Epidermal melanocyte (primary cell): ENCODE results near the gene TIMP2.
A peak's percentile ranks its signal among the peaks of the same experiment; 100 is the strongest.
"Not testable (repeated sequence)": the region's sequence is repeated elsewhere in the genome, so short reads cannot be mapped to it uniquely, and the experiment has no call there.

Source experiments
- DNase-seq: peaks from one replicate; pipeline ENCODE4 v3.0.0; 2011; ENCODE audit warnings: low spot score; ENCODE audit not compliant: insufficient read length

Gene TIMP2

DNA sequence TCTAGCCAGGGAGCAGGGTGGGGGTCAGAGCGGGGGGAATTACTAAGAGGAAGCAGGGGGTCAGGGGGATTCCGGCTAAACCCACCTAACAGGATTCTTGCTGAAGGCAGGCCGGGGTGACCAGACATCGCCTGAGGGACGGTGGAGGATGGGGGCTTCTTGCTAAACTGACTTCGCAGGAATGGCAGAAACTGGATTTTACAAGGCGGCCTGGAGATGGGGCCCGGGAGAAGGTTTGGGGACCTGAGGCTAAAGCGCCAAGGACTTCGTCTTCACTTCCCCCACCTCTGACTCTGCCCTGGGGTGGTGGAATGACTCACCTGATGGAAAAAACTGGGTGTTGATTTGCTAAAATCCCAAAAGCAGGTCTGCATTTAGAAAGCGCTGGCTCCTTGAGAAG, 31.1 kb upstream of the TIMP2 start:
- no peak for DNase-seq

DNA sequence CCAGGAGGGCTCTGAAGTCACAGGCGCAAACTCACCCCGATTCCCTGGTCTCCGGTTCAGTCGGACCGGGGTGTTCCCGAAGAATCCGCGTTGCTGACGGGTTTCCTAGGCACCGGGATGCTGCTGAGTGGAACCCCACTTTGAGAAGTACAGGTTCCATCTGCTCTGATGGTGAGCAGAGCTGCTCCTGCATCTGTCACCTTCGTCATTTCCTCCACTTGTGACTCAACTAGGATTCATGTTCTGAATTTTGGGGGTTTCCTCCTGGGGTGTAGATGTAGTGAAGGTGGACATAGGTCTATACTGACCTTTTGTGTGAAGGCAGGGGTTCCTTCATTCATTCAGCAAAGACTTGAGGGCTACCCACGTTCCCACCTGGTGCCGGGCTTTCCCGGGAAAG, 29.5 kb upstream of the TIMP2 start:
- DNase-seq: no peak

DNA sequence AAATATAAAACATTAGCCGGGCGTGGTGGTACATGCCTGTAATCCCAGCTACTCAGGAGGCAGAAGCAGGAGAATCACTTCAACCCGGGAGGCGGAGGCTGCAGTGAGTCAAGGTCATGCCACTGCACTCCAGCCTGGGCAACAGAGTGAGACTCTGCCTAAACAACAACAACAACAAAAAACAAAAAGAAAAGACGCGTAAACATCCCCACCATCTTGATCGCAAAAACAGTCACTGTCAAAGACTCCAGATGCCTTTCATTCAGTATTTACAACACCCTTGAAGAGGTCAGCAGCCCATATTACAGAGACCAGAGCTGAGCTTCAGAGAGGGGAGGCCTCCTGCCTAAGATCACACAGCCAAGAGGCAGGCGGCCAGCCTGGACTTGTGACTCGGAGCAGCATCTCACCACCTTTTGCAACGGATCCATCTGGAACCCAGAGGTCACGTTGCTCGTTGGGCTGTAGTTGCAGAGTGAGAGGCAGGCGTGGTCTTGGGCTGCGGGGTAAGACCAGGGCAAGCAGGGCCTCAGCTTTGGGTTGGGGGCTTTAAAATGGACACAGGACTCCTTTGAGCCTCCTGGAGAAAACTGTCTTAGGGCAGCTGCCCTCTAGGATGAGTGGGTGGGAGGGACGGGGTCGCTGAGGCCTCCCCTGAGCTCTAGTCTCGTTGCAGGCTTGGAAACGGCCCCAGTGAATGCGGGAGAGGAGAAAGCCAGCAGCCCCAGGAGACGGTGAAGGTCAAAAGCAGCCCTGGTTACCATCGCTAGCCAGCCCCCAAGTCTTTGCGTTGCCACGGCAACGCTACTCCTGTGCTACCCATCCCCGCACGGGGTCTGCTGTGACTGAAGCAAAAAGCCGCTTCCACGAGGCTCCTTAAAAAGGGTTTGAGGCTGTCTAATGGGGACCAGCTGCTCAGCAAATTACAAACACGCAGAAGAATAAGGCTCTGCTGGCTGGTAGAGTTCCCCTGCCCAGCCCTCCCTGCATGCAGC, 28.5 kb upstream of the TIMP2 start:
- no peak for DNase-seq

DNA sequence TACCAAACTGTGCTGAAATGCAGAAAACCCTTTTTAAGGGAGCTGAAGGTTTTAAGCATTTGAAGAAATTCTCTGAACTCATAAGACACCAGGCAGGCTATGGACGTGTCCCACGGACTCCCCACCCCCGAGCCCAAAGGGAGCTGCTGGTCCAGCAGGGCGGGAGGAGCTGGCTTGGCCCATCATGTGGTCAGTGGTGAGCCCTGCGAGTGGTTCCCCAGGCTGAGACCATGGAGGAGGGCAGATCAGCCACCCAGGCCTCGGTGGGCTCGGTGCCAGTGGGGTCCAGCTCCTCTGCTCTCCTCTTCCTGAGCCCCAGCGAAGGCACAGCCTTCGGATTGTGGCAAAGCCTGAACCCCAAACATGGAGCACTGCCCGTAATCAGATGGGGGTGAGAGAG, 27.5 kb upstream of the TIMP2 start:
- DNase-seq: no peak

DNA sequence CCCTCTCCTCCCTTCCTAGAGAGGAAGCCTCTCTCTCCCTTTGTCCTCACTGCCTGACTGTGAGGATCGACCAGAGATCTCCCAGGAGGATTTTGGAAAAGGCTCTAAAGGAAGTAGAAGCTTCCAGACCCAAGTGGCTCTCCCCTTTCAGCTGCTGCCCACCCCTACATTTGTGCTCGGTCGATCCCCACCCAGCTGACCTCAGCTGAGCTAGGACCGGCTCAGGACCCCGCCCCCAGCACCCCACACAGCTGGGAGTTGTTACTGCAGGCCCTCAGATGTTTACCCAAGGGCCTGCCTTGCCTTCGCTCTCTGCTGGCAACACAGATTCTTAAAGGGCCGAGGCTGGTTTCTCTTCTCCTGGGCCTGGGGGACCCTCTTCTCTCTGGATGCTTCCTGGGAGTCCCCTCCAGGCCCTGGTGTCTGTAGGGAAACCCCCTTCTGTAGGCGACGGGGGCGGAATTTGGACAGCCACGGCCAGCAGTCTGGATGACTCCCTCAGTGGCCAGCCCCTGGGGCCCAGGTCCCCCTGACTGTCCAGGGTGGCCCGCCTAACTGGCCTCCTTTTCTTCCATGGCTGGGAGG, 26.9 kb upstream of the TIMP2 start:
- DNase-seq: no peak

DNA sequence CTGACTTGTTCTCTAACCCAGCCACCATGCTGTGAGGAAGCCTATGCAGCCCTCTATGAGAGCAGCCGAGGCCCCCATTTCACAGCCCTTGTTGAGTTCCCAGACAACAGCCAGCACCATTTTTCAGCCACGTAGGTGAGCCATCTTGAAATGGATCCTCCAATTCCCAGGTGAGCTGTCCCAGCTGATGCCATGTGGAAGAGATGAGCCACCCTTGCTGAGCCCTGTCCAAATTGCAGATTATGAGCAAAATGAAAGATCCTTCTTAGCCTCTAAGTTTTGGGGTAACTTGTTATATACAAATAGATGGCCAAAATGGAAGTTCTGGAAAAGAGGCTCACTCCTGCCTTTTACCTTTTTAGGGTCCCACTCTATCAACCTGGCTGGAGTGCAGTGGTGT, 25.7 kb upstream of the TIMP2 start:
- DNase-seq: no peak

DNA sequence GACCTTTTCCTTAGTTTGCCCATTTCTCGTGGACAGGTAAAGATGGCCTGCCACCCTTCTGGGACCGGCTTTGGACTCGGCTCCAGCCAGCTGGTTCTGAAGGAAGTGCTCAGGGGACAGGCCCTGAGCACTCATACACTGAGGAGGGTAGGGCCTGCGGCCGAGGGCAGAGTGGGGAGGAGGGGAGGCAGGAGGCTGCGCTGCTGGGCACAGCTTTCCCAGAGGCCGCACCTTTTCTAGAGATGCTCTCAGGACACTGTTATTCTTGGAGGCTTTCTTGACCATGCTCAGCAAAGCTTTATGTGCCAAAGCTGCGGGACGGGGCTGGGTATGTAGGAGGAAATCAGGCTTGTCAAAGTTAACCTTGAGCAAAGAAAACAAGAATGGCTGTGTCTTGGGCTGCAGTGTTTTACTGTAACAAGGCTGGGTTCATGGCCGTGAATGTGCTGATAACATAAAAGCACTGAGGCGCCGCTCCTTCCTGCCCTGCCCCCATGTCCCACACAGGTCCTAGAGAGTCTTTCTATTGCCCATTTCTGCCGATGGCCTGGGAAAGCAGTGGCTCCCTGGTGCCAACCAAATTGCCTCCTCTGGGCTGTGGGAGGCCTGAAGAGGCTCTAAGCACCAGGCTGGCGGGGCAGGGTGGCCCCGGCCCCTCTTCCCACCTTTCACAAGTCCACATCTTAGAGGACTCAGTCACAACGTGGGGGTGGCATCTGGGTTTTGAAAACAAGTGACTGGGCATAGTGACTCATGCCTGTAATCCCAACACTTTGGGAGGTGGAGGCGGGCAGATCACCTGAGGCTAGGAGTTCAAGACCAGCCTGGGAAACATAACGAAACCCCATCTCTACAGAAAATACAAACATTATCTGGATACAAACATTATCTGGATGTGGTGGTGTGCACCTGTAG, 22.3 kb upstream of the TIMP2 start:
- DNase-seq: no peak

DNA sequence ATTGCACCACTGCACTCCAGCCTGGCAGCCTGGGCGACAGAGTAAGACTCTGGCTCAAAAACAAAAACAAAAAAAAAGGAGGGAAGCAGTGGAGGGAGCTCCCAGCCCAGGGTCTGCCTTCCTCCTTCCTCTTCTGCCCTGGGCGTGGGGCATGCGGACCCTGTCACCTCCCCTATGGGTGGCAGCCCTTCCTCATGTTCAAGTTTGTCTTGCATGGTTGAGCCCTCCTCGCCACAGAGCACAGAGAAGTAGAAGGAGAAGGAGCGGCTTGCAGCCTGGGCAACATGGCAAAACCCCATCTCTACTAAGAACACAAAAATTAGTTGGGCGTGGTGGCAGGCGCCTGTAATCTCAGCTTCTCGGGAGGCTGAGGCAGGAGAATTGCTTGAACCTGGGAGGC, 21.4 kb upstream of the TIMP2 start:
- DNase-seq: no peak

DNA sequence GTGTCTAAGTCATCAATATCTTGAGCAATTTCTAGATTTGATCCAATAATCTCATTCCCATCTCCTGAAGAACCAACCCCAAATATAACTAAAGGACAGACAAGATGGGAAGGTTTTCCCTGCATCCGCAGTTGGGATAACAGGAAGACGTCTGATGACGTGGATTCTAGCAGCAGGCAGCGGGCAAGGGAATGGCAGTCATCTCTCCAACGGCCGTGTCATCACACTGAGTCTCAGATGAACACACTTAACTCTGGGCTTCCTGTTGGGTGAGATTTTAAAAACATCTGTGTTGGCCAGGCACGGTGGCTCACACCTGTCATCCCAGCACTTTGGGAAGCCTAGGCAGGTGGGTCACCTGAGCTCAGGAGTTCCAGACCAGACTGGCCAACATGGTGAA, 20.9 kb upstream of the TIMP2 start:
- DNase-seq: no peak

DNA sequence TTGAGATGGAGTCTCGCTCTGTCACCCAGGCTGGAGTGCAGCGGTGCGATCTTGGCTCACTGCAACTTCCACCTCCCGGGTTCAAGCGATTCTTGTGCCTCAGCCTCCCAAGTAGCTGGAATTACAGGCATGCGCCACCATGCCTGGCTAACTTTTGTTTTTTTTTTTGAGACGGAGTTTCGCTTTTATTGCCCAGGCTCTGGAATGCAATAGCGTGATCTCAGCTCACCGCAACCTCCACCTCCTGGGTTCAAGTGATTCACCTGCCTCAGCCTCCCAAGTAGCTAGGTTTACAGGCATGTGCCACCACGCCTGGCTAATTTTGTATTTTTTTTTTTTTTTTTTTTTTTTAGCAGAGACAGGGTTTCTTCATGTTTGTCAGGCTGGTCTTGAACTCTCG, 20.3 kb upstream of the TIMP2 start:
- DNase-seq: not testable (repeated sequence)

DNA sequence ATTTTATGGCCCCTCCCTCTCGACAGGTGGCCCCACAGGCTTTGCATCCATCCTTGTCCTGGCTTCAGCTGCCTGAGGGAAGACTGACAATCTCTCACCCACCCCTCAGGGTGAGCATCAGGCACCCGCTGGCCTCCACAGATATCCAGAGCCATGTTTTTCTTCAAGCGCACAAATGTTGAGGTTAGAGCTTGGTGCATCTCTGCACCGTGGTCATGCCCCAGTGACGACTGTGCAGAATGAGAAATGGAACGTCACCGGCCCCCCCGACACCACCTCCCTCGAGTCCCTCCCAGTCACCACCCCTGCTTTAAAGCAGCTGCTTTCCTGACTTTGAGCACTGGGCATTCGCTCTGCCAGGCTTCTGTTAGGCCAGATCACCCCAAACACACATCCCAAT, 19.8 kb upstream of the TIMP2 start:
- no peak for DNase-seq

DNA sequence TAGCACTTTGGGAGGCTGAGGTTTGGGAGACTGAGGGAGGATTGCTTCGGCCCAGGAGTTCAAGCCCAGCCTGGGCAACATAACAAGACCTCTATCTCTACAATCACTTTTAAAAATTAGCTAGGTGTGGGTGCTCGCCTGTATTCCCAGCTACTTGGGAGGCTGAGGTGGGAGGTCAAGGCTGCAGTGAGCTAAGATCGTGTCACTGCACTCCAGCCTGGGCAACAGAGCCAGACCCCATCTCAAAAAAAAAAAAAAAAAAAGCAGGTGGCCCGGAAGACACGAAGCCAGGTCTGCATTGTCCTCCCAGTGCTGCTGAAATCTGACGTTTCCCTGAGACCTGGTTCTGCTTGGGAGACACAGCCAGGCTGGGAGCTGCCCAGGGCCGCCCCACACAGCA, 18.8 kb upstream of the TIMP2 start:
- DNase-seq: no peak

DNA sequence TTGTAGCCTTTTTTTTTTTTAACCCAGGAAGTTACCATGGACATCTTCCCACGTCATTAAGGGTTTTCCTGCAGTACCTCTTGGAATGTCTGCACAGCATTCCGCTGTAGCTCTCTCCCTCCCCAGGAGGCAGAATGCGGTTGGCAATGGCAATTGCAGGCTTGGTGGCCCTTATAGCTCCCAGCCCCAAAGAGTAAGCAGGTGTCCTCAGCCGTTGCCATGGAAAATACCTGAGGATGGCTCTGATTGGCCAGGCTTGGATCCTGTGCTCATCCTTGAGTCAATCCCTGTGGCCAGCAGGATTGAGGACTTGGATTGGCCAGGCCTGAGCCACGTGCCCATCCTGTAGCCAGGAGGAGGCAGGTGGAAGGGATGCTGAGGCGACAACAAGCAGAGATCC, 15.5 kb upstream of the TIMP2 start:
- no peak for DNase-seq

DNA sequence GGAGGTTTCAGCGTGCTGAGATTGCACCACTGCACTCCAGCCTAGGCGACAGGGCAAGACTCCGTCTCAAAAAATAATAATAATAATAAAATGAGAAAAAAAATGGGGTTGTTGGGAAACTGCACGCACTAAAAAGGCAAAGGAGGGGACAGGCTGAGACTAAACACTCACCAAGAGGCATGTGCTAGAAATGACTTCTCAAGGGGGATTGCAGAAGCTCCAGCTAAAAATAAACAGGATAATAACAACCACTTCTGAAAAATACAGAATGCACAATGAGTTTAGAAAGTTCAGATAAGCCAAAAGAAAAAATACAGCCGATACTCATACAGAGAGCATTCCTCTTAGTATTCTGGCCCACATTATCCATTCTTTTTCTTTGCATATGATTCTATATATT, 15.1 kb upstream of the TIMP2 start:
- no peak for DNase-seq

DNA sequence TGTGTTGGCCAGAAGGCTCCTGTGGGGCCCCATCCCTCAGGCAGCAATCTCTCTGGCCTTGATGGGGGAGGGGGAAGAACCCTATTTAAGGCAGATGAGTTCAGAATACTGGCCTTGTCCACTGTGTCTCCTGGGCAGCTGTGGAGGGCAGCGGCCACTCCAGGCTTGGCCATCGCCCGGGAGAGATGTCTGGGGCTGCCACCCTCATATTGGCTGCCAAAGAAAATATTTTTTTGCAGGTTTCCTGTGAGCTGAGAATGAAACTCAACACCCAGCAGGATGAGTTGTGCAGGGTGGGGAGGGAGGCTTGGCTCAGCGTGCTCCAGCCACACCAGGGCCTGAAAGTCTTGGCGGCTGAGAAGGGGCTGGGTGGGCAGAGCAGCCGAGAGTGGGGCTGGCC, 14.4 kb upstream of the TIMP2 start:
- no peak for DNase-seq

DNA sequence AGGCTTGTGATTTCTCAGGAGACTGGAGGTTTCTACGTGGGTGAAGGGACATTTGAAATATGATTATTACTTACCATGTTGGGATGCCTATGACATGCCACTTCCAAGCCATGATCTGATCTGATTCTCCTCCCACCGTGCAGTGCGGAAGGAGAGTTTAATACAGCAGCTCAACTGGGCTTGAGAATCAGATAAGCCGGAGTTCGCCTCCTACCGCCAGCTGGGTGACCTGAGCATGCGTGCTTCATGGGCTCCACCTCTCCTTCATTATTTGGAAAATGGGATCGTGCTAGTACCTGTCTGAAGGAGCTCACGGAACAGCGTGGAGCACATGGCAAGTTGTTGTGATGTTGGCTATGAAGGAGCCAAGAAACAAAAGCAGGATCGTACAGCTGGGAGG, 12.4 kb upstream of the TIMP2 start:
- DNase-seq: no peak

DNA sequence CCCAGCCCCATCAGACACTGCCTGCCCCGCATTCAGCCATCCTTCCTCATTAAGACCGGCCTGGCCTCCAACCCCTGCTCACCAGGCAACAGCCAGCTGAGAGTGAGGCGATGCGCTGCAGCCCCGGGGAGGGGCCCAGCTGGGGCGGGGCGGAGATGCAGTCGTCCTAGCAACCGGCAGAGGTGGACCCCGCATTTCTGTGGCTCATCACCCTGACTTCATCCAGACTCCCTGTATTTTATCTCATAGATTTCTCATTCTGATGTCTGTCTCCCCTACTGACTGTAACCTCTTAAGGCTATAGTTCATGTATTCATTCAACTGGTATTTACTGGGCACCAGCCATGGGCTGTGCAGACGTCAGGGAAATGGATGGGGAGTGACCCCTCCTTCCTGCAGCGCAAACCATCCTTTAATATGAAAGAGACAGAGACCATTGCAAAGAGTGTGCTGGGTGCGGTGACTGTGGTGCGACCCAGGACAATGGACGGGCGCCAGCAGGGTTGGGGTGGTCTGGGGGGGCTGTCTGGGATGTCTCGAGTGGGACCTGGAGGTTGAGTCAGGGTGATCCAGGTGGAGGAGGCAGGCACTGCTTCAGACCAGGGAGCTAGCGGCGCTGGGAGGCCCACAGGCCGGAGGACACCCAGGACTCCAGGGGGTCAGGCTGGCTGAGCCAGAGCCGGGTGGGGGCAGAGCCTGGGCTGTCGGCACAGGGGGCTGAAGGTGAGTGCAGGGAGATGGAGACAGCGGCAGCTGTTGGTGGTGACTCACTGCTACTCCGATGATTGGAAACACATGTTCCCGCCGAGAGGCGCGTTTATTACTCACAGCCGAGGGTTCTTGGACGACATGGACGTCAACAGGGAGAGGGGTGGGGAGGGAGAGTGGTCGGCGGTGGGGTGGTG, 10.5 kb upstream of the TIMP2 start:
- peak; percentile 48 for DNase-seq

DNA sequence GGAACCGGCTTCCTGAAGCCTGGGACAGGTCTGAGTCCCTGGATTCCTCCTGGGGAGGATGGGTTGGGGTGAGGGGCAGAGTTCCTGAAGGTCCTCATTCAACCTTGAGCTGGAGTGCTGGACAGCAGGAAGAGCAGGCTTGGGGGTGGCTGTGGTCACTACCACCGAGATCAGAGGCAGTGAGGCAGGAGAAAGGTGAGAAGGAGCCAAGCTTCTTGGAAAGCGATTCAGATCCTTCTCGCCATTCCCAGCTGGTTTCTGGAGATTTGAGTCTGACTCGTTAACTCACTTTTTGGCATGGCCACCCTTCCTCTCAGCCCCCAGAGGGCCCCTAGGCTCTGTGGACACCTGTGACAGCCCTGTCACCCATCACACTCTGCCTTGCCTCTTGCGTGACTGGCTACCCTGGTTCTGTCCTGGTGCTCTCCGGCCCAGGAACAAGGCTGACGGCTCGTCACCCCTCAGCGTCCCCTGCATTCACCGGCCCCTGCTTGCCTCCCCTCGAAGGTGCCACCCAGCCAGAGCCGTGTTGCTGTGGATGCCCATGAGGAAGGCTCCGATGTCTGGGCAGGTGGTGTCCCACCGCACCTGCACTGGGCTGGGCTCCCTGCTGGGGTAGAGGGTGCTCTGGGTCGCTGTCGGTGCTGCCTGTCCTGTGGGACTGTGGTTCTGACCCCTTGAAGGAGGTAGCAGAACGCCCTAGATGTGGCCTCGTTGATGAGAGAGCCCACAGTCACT, 9.7 kb upstream of the TIMP2 start:
- no peak for DNase-seq

DNA sequence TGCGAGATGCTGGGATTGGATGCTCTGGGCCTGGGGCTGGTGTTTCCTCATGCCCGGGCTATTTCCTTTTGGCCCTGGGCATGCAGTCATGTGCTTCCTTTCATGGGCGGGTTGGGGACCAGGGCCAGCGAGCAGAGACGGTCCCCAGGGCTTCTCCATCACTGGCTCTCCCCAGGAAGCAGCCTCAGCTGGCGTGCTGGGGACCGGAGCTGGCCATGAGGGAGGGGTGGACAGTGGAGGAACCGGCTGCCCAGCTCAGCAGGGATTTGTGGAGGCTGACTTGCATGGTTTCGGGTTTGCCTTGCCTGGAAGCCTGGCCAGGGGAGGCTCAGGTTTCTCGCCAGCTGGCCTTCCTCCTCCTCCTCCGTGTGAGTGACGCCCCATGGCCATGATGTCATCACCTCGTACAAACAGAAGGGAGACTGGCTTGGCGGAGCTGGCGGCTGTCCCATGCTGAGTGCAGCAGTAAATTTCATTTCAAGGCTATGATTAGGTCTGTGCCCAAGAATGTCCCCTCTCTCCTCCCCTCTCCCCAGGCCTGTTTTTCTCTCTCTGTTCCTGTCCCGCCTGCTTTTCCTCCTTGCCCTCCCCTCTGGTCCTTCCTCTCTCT, 8.9 kb upstream of the TIMP2 start:
- peak; percentile 75 for DNase-seq
